ENCODE results near the gene TDRD10.

The TDRD10 gene

GRCh38 chr1:154583773-154584172 lies 81.8 kb downstream of the TDRD10 start:
- no peak for DNase-seq

DNA sequence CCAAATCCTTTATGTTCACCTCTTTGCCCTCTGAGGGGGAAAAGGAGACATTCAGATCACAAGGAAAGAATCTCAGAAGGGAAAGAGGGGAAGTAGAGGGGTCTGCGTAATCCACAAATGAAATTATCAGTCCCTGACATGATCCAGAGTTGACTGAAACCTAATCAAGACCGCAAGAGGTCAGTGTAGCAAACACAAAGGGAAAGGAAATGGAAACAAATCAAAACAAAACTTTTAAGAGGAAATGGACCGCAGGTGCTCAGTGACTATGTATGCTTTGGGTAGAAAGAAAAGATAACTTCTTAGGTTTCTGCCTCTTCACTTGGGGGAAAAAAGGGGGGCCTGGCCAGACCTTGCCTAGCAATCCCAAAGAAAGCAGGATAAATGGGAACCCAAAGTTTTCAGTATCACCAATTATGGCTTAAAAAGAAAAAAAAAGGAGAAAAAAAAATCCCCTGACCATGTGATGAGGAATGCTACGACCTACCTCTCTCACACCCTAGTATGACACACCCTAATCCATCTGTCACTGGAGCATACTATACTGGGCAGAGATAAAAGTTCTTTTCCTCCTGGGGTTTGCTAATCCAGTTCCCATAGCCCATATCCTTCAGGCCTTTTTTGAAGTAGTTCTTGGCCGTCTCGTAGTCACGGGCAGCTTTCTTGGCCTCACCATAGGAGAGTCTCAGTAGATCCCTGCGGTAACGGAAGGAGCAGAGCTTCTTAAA lies 82.4 kb downstream of the TDRD10 start:
- DNase-seq = no peak

DNA sequence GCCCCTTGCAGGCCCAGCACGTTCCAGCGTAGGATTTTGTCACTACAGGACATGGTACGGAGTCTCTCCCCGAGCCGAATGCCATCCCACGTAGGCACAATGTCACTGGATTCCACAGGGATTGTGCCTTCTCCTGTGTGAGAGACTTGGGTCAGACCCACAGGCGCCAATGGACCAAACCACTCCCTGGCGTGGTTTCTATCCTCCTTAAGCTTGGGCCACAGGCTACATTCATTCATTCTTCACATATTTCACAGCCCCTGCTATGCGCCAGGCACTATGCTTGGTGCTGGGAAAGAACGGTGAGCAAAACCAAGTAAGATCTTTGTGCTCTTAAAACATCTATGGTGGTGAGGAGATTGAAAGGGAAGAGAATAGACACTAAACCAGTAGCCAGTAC lies 84.2 kb downstream of the TDRD10 start:
- DNase-seq = no peak

GRCh38 chr1:154586641-154587040 lies 84.6 kb downstream of the TDRD10 start:
- no peak for DNase-seq

DNA sequence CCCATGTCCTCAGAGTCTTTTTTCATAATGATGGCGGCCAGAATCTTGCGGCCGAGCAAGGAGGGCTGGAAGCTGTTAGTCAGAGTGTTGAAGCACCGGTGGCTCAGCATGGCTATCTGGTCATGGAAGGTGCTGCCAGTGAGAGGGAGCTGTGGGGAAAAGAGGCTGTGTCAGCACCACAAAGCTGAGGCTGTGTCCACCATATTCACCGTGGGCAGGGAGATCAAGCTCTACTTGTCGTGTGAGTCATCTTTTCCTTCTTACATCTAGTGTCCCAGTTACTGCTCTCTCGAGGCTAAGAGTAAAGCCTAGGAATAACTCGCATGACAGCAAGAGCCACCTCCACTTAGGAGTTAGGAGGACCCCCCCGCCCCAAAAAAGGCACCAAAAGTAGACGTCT lies 87.8 kb downstream of the TDRD10 start:
- DNase-seq = no peak

DNA sequence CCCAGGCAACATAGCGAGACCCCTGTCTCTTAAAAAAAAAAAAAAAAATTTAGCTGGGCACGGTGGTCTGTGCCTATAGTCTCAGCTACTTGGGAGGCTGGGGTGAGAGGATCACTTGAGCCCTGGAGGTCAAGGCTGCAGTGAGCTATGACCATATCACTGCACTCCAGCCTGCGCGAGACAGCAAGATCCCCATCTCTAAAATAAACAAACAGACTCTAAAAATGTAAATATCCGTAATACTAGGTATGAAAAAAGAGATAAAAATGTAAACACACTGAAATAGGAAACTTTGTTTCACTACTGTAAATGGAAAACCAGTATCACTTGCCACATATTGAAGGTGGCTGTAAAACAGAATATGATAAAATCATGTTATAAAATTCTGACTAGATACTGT lies 88.7 kb downstream of the TDRD10 start:
- DNase-seq = no peak

- no peak for DNase-seq
These were observed 89.2 kb downstream of the TDRD10 start for GRCh38 chr1:154591206-154591605.

GRCh38 chr1:154593390-154593789 lies 91.4 kb downstream of the TDRD10 start:
- DNase-seq = no peak

- no peak for DNase-seq
These were observed 92.8 kb downstream of the TDRD10 start for GRCh38 chr1:154594811-154595210.

GRCh38 chr1:154595621-154596020 lies 93.6 kb downstream of the TDRD10 start:
- no peak for DNase-seq

Data from CD4-positive, alpha-beta T cell treated with Interleukin-15 for 1 hour (primary cell).